SKM-1 treated with dmso at 0.1 percent for 144 hours (cell line): ENCODE results near the gene ACIN1.

Experiments used
- DNase-seq: peaks from one replicate; lab custom pipeline; 2025; ENCODE audit not compliant: unreplicated experiment; lab: John Stamatoyannopoulos, UW

ACIN1 gene

GRCh38 chr14:23094666-23095195 is at the start of gene ACIN1:
ACIN1 (minus strand) TSS chr14:23095136; CDS start chr14:23095112, 24 bp downstream.
- no peak for DNase-seq

GRCh38 chr14:23143911-23144310 is 49.0 kb upstream of the ACIN1 start:
- no peak for DNase-seq

GRCh38 chr14:23142826-23143225 is 47.9 kb upstream of the ACIN1 start:
- no peak for DNase-seq

- no peak for DNase-seq
Observed at GRCh38 chr14:23141706-23142444, 46.9 kb upstream of the ACIN1 start.

DNA sequence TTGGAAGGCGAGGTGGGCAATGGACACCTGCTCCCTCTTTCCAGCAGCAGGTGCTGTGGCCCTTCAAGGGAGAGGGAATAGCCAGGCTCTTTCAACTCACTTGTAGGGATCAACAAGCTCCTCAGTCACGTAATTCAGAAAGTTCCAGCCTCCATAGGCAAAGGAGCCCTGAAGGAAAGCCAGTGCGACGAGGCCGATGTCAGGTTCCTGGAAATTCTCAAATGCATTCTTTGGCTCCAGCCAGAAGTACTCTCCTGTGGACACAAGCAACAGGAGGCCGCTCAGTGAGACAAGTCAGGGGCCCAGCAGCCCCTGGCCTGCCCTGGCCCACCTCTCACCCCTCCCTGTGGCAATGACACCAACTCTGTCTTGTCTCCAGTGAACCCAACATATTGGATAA is 45.4 kb upstream of the ACIN1 start:
- DNase-seq, result no peak

DNA sequence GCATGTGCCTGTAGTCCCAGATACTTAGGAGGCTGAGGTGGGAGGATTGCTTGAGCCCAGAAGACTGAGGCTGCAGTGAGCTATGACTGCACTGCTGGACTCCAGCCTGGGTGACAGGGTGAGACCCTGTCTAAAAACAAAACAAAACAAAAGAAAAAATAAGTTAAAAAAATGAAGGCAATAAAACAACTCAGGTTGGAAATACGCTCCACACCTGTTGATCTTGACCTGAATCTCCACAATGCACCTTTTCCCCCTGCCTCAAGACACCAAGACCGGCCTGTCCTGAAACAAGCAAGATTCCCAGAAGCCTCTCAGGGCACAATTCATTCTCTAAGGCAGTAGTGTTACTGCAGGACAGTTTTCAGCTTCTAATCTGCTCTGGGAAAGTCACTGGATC is 44.9 kb upstream of the ACIN1 start:
- no peak for DNase-seq

DNA sequence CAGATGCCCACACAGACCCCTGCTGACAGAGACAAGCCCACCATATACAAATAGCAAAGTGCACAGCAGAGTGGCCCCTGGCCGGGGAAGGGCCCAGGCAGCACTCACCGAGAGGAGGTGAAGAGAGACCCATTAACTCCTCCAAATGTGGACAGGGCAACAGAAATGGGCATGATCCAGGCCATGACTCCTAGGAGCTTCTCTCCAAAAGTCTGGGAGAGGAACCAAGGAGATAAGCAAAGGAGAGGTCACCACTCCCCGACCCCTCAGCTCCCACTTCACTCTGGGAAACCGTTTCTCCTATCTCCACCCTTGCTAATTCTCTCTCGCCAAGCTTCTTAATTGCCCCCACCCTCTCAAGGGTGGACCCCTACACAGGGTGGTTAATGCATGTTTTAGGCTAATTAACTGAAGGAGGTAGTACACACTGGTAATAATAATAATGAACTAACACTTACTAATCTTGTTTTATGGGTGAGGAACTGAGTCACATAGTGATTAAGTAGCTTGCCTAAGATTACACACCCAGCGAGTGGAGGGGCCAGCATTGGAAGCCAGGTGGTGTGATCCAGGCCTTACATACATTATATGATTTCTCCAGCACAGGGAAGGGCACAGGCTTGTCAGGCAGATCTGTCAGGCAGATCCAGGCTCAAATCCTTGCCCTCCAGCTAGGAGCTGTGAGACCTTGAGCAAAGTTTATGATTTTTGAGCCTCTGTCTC is 43.0 kb upstream of the ACIN1 start:
- no peak for DNase-seq

- no peak for DNase-seq
Observed at GRCh38 chr14:23137192-23137812, 42.4 kb upstream of the ACIN1 start.

DNA sequence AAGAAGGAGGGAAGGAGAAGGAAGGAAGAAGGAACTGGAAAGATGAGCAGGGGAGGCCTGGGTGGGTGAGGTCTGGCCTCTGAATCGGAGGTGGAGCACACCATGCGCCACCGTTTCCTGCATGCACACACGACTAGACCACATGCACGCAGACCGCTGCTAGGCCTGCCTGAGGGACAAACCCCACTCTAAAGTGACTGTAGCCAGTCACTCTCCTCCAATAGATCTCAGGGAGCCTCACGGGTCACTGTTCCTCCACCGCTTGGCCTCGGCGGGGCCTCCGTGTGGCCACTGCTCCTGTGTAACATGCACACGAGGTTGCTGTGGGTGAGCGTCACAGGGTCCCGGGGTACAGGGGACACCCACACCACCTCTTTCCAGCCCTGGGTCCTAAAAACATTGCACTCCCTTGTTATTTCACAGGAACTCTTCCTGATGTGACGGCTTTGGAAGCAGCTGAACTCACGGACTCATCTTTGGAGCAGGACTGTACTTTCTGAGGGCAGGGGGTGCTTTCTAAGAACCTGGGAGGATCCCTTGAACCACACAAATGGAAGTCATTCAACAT is 41.7 kb upstream of the ACIN1 start:
- no peak for DNase-seq

- no peak for DNase-seq
Observed at GRCh38 chr14:23132970-23133369, 38.0 kb upstream of the ACIN1 start.

GRCh38 chr14:23131482-23131881 is 36.5 kb upstream of the ACIN1 start:
- DNase-seq, result no peak

GRCh38 chr14:23130871-23131270 is 35.9 kb upstream of the ACIN1 start:
- DNase-seq, result peak; percentile 13

DNA sequence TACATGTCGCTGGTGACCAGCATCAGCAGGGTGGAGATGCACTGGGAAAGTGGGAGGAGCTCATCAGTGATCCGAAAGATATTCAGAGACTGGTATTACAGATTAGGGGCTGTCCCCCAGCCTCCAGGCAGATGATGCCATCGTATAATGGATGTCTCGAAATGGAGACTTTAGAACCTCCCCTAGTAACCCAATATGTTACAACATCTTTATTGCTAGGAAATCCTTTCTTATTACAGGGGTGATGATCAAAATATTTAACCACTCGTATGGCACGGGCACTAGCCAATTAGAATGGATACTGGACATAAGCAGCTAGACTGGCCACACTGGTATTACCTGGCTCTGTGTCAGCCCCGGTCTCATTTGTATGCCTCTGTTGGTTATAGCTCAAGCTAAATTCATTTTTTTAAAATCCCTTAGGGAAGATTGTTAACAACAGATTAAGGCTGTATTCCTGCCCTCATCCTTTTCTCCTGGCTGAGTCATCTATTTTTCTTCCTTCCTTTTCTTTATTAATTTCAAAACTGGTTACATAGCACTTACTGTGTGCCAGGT is 34.9 kb upstream of the ACIN1 start:
- DNase-seq, result no peak

GRCh38 chr14:23128969-23129758 is 34.2 kb upstream of the ACIN1 start:
- peak; percentile 12 for DNase-seq

GRCh38 chr14:23127861-23128260 is 32.9 kb upstream of the ACIN1 start:
- DNase-seq, result no peak

- DNase-seq, result no peak
Observed at GRCh38 chr14:23126548-23127278, 31.8 kb upstream of the ACIN1 start.

DNA sequence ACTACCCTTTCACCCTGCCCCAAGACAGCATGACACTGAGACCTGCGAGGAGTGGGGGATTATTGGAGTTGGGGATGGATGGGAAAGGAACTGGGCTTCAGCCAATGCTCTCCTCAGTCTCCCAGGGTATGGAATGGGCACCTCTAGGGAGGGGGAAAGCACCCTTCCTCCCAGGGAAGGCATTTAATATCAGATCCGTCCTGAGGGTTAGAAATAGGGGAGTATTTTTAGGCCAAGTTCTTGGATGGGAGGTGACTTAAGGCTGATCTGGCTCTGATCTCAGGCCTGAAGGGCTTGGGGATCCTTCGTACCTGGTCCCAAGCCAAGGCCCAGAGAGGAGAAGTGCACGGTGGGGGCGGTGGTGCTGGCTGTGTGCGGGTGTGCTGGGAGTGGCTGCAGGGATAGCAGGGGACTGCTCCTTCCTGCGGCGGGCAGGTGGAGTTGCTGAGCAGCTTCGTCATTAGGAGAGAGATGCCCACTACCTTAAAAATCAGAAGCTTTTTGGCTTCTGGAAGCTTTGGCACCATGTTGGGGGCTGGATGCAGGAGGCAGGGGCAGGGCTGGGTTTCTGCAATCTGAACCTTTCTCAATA is 31.1 kb upstream of the ACIN1 start:
- no peak for DNase-seq

DNA sequence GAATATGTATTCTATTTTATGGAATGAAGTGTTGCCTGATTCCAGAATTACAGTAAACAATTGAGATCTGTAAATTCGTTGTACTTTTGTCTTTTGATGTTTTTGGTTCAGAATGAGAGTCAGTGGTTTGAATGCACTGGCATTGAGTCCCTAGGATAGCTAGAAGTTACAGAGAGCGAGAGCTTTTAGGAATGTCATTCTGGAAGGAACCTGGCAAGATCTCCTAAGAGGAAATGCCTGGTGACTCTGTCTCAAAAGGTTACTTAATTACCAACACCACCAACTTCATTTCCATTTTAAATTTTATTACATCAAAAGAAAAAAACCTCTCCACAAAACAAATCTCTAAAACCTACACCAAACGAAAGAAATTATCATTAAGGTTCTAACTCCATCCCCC is 30.1 kb upstream of the ACIN1 start:
- DNase-seq, result no peak

- no peak for DNase-seq
Observed at GRCh38 chr14:23124337-23124954, 29.5 kb upstream of the ACIN1 start.
